NOMO-1 treated with DMSO at 0.1 percent for 48 hours (cell line): Measurements from ENCODE around the gene APPBP2.
"Not testable (repeated sequence)": the region's sequence is repeated elsewhere in the genome, so short reads cannot be mapped to it uniquely, and the experiment has no call there.

Experiments used
- DNase-seq: peaks from one replicate; lab custom pipeline; 2025; ENCODE audit not compliant: unreplicated experiment; lab: John Stamatoyannopoulos, UW

The APPBP2 gene

GRCh38 chr17:60436676-60437075 lies 89.4 kb downstream of the APPBP2 start:
- DNase-seq = peak; percentile 21

- DNase-seq = peak; percentile 62
Observed at GRCh38 chr17:60435244-60436167, 90.5 kb downstream of the APPBP2 start.

- DNase-seq = not testable (repeated sequence)
Observed at GRCh38 chr17:60433021-60433997, 92.7 kb downstream of the APPBP2 start.

- not testable (repeated sequence) for DNase-seq
Observed at GRCh38 chr17:60430561-60430960, 95.5 kb downstream of the APPBP2 start.

- not testable (repeated sequence) for DNase-seq
Observed at GRCh38 chr17:60428491-60428890, 97.6 kb downstream of the APPBP2 start.

GRCh38 chr17:60426596-60426995 lies 99.4 kb downstream of the APPBP2 start:
- no peak for DNase-seq

- DNase-seq = no peak
Observed at GRCh38 chr17:60425626-60426025, 100.4 kb downstream of the APPBP2 start.

GRCh38 chr17:60423865-60424264 lies 102.2 kb downstream of the APPBP2 start:
- no peak for DNase-seq

GRCh38 chr17:60422162-60422665 lies 103.8 kb downstream of the APPBP2 start, which contains the start of gene CHCT1:
CHCT1 (plus strand) TSS chr17:60422489; CDS start chr17:60422593, 104 bp downstream.
- DNase-seq = no peak

- peak; percentile 71 for DNase-seq
Observed at GRCh38 chr17:60421273-60422161, 104.5 kb downstream of the APPBP2 start.

- DNase-seq = not testable (repeated sequence)
Observed at GRCh38 chr17:60419875-60420274, 106.2 kb downstream of the APPBP2 start.

- not testable (repeated sequence) for DNase-seq
Observed at GRCh38 chr17:60419003-60419402, 107.0 kb downstream of the APPBP2 start.

GRCh38 chr17:60416368-60416925 lies 109.6 kb downstream of the APPBP2 start:
- no peak for DNase-seq

- DNase-seq = no peak
Observed at GRCh38 chr17:60415146-60415545, 110.9 kb downstream of the APPBP2 start.

GRCh38 chr17:60412701-60413100 lies 113.3 kb downstream of the APPBP2 start:
- DNase-seq = no peak

- DNase-seq = no peak
Observed at GRCh38 chr17:60410001-60410400, 116.0 kb downstream of the APPBP2 start.

GRCh38 chr17:60406887-60407286 lies 119.2 kb downstream of the APPBP2 start:
- DNase-seq = no peak

- no peak for DNase-seq
Observed at GRCh38 chr17:60403962-60404361, 122.1 kb downstream of the APPBP2 start.

- no peak for DNase-seq
Observed at GRCh38 chr17:60403523-60403810, 122.6 kb downstream of the APPBP2 start.

GRCh38 chr17:60401819-60402218 lies 124.2 kb downstream of the APPBP2 start:
- DNase-seq = no peak
